HL-60 (cell line): ENCODE results near the gene DNAL1.
A peak's percentile ranks its signal among the peaks of the same experiment; 100 is the strongest.

Experiments
- DNase-seq, 2 experiments: peaks; one replicate each; pipeline ENCODE4 v3.0.0-alpha.2; 2010 to 2020; ENCODE audit warnings: low read depth in 1 of 2, low spot score in 1 of 2
- H3K27ac ChIP-seq: fragments of 250-450 bp; sonication (Bioruptor Pico); replicated peaks from 2 replicates; pipeline ENCODE4 v1.5.1; 2020; ENCODE audit warnings: mild to moderate bottlenecking, moderate library complexity
- H3K27me3 ChIP-seq: fragments of 250-450 bp; sonication (Bioruptor Pico); 2 replicates; pipeline ENCODE4 v1.5.1; 2021; ENCODE audit warnings: mild to moderate bottlenecking, moderate library complexity; ENCODE audit not compliant: insufficient read depth, poor library complexity, severe bottlenecking
- H3K4me3 ChIP-seq: replicated peaks from 2 replicates; pipeline ENCODE4 v1.5.1; 2011; ENCODE audit warnings: mild to moderate bottlenecking, control low read depth, low read length; ENCODE audit not compliant: insufficient read depth
- CTCF ChIP-seq: IDR thresholded peaks from one replicate; pipeline ENCODE4 v1.5.1; 2011; ENCODE audit warnings: low read length, control low read depth, inconsistent platforms; ENCODE audit not compliant: insufficient read depth
- GABPA ChIP-seq: IDR thresholded peaks from 2 replicates; pipeline ENCODE4 v1.6.1; 2012; ENCODE audit warnings: low read depth
- POLR2AphosphoS5 ChIP-seq: IDR thresholded peaks from 2 replicates; pipeline ENCODE4 v1.6.1; 2012; ENCODE audit warnings: low read depth
- REST ChIP-seq: IDR thresholded peaks from 2 replicates; pipeline ENCODE4 v1.6.1; 2012; ENCODE audit warnings: low read depth; ENCODE audit not compliant: insufficient replicate concordance
- SPI1 ChIP-seq: IDR thresholded peaks from 2 replicates; pipeline ENCODE4 v1.6.1; 2012; ENCODE audit warnings: low read depth, mild to moderate bottlenecking, borderline replicate concordance

Gene DNAL1

GRCh38 chr14:73739174-73739898 lies 94.5 kb downstream of the DNAL1 start:
- DNase-seq, result no peak
- no peak overlapping the region for H3K4me3 ChIP-seq
- H3K27ac ChIP-seq, result peak overlapping the region; percentile 90; the same call in 1 of the 2 replicates
- H3K27me3 ChIP-seq, result no peaks in the 10 kb centered on the region
- TF ChIP-seq CTCF, result no peak
- no peak for TF ChIP-seq REST
- TF ChIP-seq POLR2AphosphoS5, result no peak
- TF ChIP-seq SPI1, result no peak

GRCh38 chr14:73739899-73740617 lies 95.3 kb downstream of the DNAL1 start:
- H3K27ac ChIP-seq, result peak overlapping the region; percentile 90
- TF ChIP-seq POLR2AphosphoS5 (no peak), SPI1 (no peak), CTCF (no peak), GABPA (no peak), REST (no peak)

GRCh38 chr14:73740618-73741326 lies 96.0 kb downstream of the DNAL1 start:
- Histone ChIP-seq H3K27ac (peak overlapping the region; percentile 90), H3K4me3 (0 out of 2 replicates have a peak overlapping the region, but pooled peaks have one; percentile 9), H3K27me3 (no peaks in the 10 kb centered on the region)
- no peak for DNase-seq
- TF ChIP-seq CTCF (no peak), SPI1 (no peak), REST (no peak), GABPA (no peak), POLR2AphosphoS5 (no peak)

More at GRCh38 chr14:73739899-73740617, 95.3 kb downstream of the DNAL1 start:
- H3K27me3 ChIP-seq, result no peaks in the 10 kb centered on the region
- no peak overlapping the region for H3K4me3 ChIP-seq
- no peak for DNase-seq
